ENCODE measurements around the gene BCKDHA.

Gene BCKDHA

DNA sequence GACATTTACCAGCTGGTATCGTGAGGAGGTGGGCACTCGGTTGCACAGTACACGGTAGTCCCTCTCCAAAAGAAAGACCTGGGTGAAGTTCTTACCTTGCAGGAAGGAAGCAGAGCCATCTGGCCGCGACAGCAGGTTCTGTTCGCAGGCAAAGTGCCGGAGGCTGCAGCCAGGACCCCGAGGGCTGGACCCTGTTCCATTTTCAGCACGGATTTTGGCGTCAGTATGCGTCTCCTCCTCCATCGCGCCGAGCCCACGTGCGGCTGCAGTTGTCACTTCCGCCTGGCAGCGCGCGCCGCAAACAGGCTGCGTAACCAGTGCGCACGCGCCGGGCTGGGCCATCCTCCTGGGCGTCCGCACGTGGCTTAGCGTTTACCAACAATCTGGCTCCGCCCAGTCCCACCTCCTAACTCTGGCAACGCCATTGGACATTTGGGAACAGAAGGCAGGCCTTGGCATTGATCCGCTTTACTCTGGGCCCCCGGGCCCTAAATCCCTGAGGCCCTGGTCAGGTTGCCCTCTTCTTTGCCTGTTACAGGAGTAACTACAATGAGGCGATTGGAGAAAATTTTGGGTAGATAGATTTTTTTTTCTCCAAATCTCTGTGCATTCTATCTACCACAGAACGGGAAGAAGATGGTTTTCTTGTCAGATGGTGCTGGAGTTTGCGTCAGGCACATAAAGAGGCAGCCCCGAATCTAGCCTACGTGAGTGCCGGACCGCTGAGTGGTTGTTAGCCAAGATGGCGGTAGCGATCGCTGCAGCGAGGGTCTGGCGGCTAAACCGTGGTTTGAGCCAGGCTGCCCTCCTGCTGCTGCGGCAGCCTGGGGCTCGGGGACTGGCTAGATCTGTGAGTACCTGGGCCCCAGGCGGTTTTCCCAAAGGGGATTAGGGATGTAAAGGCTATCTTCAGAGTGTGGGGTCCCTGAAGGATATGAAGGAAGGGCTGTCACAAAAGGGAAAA, at the start of gene BCKDHA, which contains the start of gene EXOSC5:
Gene BCKDHA, plus strand, starts transcription at position 733 of the 964 bp plus-strand sequence. Its CDS starts 10 bp downstream, at position 743.
Gene EXOSC5, minus strand, starts transcription at position 274 of the 964 bp plus-strand sequence. Its CDS starts 31 bp downstream, at position 243.
- DNase-seq (ENCODE audit: low spot score): peak; percentile 99

DNA sequence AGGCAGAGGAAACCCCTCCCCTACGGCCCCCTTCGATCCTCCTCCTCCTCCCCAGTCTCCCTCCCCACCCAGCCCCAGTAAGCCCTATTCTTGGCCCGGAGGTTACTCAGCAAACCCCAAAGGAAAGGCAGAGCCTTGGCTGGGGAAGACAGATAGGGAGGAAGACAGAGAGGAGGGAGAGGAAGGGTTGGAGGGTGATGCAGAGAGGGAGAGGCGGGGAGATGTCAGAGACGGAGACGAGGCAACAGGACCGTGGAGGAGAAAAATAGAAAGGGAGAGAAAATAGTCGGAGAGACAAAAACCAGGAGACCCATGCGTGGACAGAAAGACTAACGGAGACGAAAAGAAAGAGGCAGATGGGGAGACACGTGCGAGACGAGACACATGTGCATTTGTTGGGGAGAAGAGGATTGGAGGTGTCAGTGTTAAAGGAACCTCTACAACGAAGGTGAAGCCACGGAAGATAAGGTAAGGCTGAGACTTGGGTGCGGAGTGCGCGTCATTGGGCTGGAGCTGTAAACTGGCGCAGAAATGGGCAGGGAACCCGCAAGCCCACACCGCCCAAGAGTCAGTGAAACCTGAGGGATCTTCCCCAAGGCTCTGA, 46.8 kb upstream of the BCKDHA start:
- DNase-seq (ENCODE audit: low spot score): no peak

DNA sequence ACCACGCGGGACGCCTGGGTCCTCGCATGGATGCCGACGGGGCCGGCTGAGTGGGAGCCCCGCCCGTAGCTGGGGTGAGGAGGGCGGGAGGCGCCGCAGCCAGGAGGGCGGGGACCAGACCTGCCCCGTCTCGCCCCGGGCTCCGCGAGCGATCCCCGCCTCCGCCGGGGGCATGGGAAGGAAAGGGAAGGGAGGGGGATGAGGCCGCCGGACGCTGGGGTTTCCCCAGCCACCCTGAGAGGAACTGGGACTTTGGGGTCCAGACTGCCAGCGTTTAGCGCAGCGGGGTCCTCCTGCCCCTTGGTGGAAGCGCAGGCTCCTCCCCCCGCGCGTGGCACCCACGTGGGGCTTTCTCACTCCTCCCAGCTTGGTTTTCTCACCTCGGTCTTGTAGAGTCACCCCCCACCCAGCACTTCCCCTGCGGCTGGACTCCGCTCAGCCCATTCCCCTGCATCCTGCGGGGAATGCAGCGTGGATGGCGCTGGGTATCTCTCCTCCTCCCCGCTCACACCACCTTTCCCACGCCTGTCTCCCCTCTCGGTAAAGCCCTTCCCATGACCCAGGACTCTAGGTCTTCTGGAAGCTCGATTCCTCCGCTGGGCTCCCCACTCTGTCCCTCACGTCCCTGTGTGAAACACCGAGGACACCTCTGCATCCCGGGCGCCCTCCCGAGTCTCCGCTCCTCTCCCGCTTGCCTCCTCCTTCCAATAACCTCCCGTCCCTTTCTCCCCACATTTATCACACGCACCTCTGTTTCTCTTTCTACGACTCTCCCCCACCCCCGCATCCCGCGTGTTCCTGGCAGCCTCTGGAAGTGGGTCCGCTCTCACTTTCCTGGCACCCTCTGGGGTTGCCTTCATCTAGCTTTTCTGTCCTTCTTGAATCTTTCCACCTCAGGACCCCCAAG, 46.0 kb upstream of the BCKDHA start:
- peak; percentile 89 for DNase-seq (ENCODE audit: low spot score)

DNA sequence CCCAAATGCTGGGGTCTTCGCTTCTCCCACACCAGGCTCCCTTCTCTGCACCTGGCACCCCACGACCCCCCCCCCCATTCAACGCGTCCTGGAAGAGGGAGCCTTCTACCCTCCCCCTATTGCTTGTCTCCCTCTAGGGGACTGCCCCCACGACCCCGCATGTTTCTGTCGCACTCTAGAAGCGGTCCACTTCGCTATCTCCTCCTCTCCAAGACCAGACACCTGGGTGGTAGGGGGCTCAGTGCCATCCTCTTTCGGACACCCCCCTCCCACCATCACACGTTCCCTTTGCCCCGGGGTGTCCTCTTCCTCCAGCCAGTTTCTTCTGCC, 45.4 kb upstream of the BCKDHA start:
- no peak for DNase-seq (ENCODE audit: low spot score)

DNA sequence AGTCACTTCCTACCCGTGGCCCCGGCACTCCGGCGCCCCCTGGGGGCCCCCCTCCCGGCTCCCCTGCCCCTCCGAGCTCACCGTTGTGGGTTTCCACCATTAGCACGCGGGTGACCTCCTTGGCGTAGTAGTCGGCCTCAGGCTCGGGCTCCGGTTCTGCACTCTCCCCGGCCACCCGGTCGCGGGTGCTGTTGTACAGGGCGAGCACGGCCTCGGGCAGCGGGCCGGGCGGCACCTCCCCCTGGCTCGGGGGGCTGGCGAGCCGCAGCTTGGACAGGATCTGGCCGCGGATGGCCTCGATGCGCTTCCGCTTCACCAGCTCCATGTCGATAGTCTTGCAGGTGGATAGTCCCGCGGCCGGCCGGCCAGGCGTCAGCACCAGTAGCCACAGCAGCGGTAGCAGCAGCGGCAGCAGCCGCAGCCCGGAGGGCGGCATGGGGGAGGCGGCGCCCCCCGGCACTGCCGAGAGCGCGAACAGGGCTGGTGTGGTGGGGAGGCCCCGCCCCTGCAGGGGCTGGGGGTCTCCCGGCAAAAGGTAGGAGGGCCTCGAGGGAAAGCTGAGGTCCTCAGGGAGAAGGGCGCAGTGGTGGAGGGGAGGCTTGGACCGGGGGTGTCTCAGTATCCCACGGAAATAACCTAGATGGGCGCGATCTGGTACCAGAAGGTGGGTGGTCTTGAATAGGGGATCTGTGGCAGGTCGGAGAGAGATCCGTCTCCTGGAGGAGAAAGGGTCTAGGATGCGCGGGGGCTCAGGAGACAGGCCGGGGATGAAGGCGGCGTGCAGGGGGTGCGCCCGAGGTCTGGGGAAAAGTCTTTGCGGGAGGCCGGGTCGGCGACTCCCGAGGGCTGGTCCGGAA, 44.8 kb upstream of the BCKDHA start:
- DNase-seq (ENCODE audit: low spot score): peak; percentile 89

DNA sequence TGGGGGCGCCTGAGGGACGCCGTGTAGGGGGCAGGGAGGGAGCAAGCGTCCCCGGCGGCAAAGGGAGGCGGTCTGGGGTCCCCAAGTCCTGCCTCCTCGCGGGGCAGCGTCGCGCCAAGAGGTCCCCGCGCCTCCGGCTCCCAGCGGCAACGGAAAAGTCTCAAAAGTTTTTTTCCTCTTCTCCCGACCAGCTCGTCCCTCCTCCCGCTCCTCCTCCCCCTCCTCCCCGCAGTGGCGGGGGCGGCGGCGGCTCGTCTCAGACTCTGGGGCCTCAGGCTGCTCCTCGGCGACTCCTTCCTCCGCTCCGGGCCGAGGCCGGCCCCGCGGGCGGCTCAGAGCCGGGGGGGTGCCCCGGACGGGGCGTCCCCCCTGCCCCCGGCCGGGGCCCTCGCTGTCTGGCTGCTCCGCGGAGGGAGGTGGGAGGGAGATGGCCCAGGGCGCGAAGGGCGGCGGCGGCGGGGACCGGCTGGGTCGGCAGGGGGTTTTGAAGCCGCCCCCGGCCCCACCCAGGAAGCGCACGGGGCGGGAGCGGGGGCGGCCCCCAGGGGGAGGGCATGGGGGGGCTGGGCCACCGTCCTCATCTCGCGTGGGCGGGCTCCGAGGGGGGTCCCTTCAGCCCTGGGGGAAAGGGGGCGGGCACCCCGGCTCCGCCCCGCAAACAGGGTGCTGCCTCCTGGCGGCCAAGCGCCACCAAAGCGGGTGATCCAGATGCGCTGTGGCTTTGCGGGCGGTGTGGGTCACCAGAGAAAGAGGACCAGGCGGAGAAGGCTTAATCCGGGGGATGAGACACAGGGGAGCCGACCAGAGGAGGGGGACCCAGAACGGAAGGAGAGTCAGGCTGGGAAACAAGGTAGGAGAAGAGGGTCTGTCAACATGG, 43.9 kb upstream of the BCKDHA start, which contains the start of gene TGFB1:
Gene TGFB1, minus strand, starts transcription at position 457 of the 877 bp plus-strand sequence. CDS start 878 bp downstream, outside the sequence.
- DNase-seq (ENCODE audit: low spot score): peak; percentile 98

DNA sequence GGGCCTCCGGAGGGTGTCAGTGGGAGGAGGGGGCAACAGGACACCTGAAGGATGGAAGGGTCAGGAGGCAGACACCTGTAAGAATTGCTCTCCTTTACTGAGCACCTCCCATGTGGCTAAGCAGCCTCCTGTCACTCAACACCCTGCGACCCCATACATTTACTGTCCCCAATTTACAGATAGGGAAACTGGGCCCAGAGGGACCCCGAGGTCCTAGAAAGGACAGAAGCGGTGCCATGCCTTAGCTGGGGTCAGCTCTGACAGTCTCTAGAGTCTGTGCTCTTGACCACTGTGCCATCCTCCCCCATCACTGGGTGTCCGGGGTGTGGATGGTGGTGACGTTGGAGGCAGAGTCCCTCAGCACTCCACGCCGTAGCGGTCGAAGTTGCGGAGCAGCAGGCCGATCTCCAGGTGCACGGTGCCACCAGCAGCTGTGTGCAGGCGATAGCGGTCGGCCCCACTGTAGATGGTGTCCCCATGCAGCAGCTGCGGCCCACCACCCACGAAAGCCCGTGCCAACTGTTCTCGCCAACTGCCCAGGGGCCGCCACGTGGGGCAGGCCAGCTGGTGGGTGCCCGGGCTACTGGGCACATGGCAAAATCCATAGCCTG, 43.2 kb upstream of the BCKDHA start:
- DNase-seq (ENCODE audit: low spot score): no peak

- no peak for DNase-seq (ENCODE audit: low spot score)
Observed at GRCh38 chr19:41355035-41355434, 42.6 kb upstream of the BCKDHA start.

DNA sequence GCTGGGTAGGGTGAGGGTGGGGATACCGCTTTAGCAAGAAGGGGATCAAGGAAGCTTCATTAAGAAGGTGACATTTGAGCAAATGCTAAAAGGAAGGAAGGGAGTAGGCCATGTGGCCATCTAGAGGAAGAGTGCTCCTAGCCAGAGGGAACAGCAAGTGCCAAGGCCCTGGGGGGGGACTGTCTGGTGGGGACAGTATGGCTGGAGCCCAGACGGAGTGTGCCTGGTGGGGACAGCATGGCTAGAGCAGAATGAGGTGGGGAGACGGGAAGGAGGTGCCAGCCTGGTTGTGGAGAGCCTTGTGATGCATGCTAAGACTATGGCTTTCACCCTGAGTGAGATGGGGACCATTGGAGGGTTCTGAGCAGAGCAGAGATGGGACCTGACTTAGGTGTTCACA, 41.8 kb upstream of the BCKDHA start:
- no peak for DNase-seq (ENCODE audit: low spot score)

DNA sequence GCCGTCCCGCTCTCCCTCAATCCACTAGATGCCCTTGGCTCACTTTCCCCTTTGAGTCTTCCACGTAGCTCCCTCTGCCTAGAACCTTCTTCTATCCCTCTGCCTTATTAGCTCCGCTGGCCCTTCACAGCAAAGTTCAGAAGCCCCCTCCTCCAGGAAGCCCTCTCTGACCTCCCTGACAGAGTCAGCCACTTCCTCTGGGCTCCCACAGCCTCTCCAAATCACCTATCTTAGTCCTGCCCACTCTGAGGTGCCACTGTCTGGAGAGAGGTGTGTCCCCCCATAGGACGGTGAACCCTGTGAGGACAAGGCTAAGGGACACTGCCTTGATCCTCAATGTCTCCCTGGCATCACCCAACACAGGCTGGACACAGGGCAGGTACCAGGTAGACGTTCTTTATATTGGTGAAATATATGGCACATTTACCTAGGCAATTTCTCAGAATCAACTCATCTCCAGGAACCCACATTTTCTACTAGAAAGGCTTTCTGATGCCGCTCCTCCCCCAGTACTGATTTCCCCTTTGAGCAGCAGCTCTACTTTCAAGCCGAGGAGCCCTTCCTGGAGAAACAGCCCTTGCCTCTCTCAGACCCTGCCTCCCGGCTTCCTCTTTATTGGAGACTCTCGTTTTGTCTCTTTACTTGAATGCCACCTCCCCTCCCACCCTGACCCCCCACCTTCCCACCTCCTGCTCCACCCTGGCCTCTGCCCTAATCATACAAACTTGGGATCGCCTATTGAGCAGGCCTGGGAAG, 40.5 kb upstream of the BCKDHA start:
- DNase-seq (ENCODE audit: low spot score): no peak

DNA sequence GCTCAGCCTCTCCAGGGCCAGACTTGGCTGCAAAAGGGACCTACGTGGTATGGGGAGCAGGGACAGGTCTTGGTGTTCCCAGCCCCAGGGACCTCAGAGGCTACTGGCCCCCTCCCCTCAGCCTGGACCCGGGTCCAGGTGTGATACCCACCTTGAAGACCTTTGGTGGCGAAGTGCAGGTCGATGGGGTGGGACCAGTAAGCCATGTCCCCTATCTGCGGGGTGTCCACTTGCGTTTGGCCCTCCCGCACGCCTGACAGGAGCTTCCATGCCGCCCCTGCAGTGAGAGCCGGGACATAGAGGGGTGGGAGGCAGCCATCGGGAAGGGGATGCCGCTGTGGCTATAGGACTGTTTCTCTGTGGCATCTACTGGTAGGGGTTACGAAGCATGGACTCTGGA, 39.9 kb upstream of the BCKDHA start:
- no peak for DNase-seq (ENCODE audit: low spot score)

GRCh38 chr19:41359741-41360140, 37.9 kb upstream of the BCKDHA start:
- no peak for DNase-seq (ENCODE audit: low spot score)

DNA sequence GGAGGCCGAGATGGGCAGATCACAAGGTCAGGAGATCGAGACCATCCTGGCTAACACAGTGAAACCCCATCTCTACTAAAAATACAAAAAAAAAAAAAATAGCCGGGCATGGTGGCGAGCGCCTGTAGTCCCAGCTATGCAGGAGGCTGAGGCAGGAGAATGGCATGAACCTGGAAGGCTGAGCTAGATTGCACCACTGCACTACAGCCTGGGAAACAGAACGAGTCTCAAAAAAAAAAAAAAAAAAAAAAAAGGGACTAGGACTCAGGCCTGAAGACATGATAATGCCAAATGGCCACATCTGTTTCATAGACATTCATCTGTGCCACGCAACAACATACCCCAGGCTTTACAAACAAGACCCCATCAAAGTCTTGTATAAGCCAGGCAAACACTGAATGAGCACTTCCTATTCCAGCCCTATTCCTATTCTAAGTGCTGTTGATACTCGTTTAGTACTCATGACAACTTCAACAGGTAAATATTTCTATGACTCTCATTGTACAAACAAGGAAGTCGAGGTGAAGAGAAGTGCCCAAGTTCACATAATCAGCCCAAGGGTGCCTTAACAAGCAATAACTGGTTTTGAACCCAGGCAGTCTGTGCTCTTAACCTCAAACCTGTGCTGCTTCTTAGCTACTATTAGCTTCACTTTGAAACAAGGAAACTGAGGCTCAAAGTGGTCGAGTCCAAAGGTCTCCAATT, 35.3 kb upstream of the BCKDHA start:
- DNase-seq (ENCODE audit: low spot score): no peak

DNA sequence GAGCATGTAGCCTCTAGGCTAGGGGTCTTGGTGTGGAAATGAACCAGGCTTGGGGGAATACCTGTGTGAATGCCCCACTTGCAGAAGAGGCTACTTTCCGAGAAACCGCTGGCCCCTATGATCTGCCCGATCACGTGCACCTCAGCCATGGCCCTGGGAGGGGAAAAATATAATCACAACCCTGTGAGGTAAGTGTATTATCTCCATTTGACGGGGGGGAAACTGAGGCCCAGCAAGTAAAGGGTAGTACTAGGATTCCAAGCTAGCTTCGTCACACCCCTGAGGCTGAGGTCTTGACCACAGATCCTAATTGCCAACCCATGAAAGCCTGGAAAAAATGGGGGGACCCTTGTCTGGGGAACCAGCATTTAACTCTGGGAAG, 34.3 kb upstream of the BCKDHA start:
- DNase-seq (ENCODE audit: low spot score): no peak

DNA sequence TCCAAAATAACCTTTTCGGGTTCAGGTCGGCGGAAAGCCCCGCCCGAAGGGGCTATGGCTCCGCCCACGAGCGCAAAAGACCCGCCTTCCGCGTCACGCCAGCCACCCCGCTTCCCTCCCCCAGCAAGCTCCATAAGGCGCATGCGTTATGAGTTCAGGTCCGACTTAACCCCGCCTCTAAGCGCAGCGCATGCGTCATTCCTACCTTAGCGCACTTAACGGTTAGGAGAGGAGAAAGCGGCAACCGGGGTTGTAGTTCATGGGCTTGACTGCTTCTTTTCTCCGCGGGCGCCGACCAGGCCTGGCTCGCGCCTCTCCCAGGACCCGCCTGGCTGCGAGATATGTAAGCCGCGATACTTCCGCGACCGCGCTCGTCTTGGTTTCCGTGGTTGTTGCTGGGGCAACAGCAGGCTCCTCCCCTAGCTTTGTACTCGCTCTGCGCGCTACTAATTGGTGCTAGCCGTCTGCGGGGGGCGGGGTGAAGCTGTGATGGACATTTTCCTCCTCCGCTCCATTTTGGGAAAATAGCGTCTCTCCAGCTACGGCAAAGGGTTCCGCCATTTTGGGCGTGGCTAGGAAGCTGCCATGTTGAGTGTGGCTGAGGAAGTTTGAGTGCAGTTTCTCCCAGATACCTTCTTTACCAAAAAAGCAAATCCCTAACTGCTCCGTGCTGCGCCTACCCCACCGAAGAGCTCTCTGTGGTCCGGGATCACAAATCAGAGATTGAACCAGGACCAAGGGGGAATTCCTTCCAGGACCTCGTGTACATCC, 33.7 kb upstream of the BCKDHA start, which contains the start of gene B9D2:
Gene B9D2, minus strand, starts transcription at position 397 of the 771 bp plus-strand sequence. CDS start 630 bp downstream, outside the sequence.
- peak; percentile 98 for DNase-seq (ENCODE audit: low spot score)

DNA sequence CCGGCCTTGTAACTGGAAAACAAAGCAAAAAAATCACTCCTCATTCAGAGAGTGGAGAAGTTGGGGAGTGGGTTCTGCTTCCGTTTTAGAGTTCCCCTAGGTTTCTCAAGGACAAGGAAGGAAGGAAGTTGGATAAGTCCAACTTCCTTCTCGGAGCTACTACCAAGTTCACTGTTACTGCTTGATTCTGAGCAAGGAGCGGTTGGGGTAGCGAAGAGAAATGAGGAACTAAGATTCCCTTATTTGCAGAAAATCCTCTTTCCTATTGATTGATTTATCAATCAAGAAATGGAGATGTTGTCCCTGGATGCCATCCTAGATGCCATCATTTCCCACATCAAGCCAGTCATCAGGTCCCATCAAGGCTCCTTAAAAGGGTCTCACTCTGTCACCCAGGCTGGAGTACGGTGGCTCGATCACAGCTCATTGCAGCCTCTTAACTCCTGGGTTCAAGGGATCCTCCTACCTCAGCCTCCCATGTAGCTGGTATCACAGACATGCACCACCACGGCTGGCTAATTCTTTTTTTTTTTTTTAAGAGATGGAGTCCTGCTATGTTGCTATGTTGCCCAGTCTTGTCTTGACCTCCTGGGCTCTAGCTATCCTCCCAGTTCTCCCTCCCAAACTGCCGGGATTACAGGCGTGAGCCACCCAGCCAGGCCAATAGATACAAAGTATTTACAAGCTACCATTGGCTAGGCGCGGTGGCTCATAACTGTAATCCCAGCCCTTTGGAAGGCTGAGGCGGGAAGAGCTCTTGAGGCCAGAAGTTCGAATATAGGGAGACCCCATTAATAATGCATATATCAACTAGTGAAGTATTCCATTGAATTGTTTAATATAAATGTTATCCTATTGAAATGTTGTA, 32.9 kb upstream of the BCKDHA start:
- DNase-seq (ENCODE audit: low spot score): no peak

All from germinal center (tissue), 1 donor.